Kidney (tissue), 14 donors: ENCODE data around the gene HTR2A. TPM values are rescaled to one million over a fixed set of nuclear protein-coding genes. Genes with fewer than 3 reads are reported as not detected.
A peak's percentile ranks its signal among the peaks of the same experiment; 100 is the strongest.

ENCODE experiments used
- DNase-seq, 5 donors: peaks; one replicate each; pipeline ENCODE4 v3.0.0-alpha.2; 2013 to 2020
- FAIRE-seq: peaks from 2 replicates; lab custom pipeline; 2012; peaks lifted over from hg19 to GRCh38; lab: Jason Lieb, UNC
- H3K27ac ChIP-seq, 2 donors: one replicate each; pipeline ENCODE4 v1.7.0; 2013; ENCODE audit warnings: low read depth in 2 of 2, low read length in 2 of 2, inconsistent platforms in 1 of 2
- H3K27me3 ChIP-seq: one replicate; pipeline ENCODE4 v1.7.1; 2013; ENCODE audit warnings: low read length, inconsistent platforms; ENCODE audit not compliant: control insufficient read depth, insufficient read depth
- H3K36me3 ChIP-seq, 3 donors: one replicate each; pipeline versions ENCODE4 v1.7.0 to v1.7.1; 2013; ENCODE audit warnings: low read length in 3 of 3, control low read depth in 1 of 3, inconsistent platforms in 1 of 3; ENCODE audit not compliant: insufficient read depth in 3 of 3, control insufficient read depth in 2 of 3
- H3K4me1 ChIP-seq, 3 donors: one replicate each; pipeline versions ENCODE4 v1.7.0 to v1.7.1; 2013; ENCODE audit warnings: low read length in 3 of 3, inconsistent platforms in 1 of 3, low read depth in 1 of 3; ENCODE audit not compliant: control insufficient read depth in 2 of 3, insufficient read depth in 2 of 3
- H3K4me3 ChIP-seq, 3 donors: one replicate each; pipeline versions ENCODE4 v1.7.0 to v1.8.1; 2013; ENCODE audit warnings: low read length in 3 of 3, control low read depth in 1 of 3, inconsistent platforms in 1 of 3
- H3K9ac ChIP-seq, 3 donors: one replicate each; pipeline versions ENCODE4 v1.7.0 to v1.7.1; 2013; ENCODE audit warnings: low read length in 3 of 3, control low read depth in 1 of 3, inconsistent platforms in 1 of 3
- H3K9me3 ChIP-seq, 3 donors: one replicate each; pipeline versions ENCODE4 v1.7.0 to v1.7.1; 2013; ENCODE audit warnings: low read length in 3 of 3, control low read depth in 1 of 3, inconsistent platforms in 1 of 3; ENCODE audit not compliant: control insufficient read depth in 2 of 3, insufficient read depth in 1 of 3
- intact Hi-C: fragments of 100-400 bp; cut with DNase I; formaldehyde crosslinking; loops from one replicate; pipeline ENCODE4 v1.11.1; 2022
- polyA plus RNA-seq: library from polyadenylated mRNA; stranded (reverse); fragments of 350-450 nt; fragmentation: Illumina TruSeq; extraction: RNeasy Lipid Tissue Mini Kit (QIAGEN cat#74804); gene quantifications from one replicate; pipeline ENCODE4 v1.2.3, GENCODE V29; 2014; ENCODE audit warnings: low read depth, low replicate concordance; ENCODE audit not compliant: insufficient read depth
- total RNA-seq: library from RNA; stranded (reverse); fragmentation: NEBNext Ultra II Directional; extraction: Animal tissue kit (Norgen Biotek cat#: 25700); gene quantifications from one replicate; pipeline ENCODE4 v1.2.1, GENCODE V29; 2021
- TF ChIP-seq, protein P1 (sequence below): IDR thresholded peaks from 3 replicates; pipeline ENCODE4 v1.5.1; 2012; ENCODE audit warnings: mild to moderate bottlenecking, moderate library complexity, borderline replicate concordance; ENCODE audit not compliant: insufficient read depth; ENCODE audit errors: extremely low read depth
- donor health status: control.
- donor health status: control.
- donor health status: control.
- donor health status: control.
- donor health status: control.
- donor health status: DM: yes; HTN: yes; CAD: no.
- donor health status: Normal renal cell carcinoma (clear cell type).

Gene HTR2A
- total and polyA plus RNA-seq, 2 donors from 2014 or later = 1.0 TPM; not detected in 1

- FAIRE-seq (no peak), DNase-seq (no peak)
- Histone ChIP-seq H3K9me3 (no peaks in the 10 kb centered on the region), H3K36me3 (no peaks in the 10 kb centered on the region), H3K4me3 (no peak overlapping the region), H3K27me3 (no peaks in the 10 kb centered on the region), H3K4me1 (peaks cover 0 to 4% (median 0%) of the 10 kb centered on the region in 3 donors), H3K9ac (no peak overlapping the region), H3K27ac (no peak overlapping the region)
- TF ChIP-seq, protein P1, sequence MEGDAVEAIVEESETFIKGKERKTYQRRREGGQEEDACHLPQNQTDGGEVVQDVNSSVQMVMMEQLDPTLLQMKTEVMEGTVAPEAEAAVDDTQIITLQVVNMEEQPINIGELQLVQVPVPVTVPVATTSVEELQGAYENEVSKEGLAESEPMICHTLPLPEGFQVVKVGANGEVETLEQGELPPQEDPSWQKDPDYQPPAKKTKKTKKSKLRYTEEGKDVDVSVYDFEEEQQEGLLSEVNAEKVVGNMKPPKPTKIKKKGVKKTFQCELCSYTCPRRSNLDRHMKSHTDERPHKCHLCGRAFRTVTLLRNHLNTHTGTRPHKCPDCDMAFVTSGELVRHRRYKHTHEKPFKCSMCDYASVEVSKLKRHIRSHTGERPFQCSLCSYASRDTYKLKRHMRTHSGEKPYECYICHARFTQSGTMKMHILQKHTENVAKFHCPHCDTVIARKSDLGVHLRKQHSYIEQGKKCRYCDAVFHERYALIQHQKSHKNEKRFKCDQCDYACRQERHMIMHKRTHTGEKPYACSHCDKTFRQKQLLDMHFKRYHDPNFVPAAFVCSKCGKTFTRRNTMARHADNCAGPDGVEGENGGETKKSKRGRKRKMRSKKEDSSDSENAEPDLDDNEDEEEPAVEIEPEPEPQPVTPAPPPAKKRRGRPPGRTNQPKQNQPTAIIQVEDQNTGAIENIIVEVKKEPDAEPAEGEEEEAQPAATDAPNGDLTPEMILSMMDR = no peak
- intact Hi-C loops = no loop called here
These were observed 62.2 kb downstream of the HTR2A start for GRCh38 chr13:46834657-46835056.

DNA sequence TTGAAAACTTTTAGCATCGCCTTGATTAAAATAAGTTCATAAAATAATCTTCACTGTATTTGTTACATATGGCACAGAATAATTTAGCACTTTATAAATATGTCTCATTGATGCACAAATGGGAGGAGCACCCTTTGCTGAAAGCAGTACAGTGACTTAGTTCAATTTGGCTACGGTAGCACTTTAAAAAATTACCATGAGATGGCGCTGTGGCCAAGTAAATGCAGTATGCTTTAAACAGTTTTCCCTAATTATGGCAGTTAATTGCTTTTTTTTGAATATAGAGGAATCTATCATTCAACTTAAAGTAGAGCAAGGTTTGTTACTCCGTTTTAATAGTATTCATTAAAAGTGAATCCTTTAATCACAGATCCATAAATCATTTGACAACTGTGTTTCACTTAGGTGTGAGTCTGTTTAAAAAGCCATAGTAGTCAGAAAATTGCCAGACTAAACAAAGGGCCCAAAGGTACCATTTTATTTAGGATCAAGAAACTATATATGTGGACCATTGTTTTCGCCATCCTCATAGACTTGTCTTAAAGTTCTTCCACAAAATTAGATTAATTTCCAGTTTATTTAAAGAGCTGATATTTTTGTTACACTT is 65.2 kb downstream of the HTR2A start:
- Histone ChIP-seq H3K27me3 (no peaks in the 10 kb centered on the region), H3K36me3 (no peaks in the 10 kb centered on the region), H3K9ac (no peak overlapping the region), H3K27ac (no peak overlapping the region), H3K4me1 (no peaks in the 10 kb centered on the region), H3K4me3 (no peak overlapping the region), H3K9me3 (no peaks in the 10 kb centered on the region)
- DNase-seq (peak in 3 of 5 donors; percentile 41 to 71 (median 65)), FAIRE-seq (peak; percentile 56)
- TF ChIP-seq, protein P1 = peak; percentile 63
- intact Hi-C loops = no loop called here

DNA sequence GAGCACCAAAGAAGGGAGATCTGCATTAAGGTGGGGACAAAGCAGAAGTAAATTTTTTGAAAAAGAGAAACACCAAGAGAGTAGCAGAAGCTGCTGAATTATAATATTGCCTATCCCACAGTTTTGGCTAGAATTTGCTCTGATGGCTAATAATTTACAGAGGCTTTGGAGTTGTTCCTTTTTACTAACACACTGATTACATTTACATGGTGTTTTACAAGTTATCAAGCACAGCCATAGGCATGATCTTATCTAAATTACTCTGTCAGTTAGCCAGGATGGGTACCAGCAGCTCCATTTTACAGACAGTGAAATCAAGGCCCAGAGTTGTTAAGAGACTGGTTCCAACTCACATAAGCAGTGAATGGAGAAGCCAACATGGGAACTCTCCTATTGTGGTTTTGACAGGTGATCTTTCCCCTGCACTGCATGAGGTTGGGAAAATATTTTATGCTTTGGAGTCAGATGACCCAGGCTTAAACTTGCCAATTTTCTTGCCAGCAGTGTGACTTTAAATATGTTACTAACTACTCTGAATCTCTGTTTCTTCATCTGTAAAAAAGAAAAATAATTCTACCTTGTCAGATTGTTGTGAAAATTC is 66.3 kb downstream of the HTR2A start:
- no peak for FAIRE-seq
- intact Hi-C loops = no loop called here
- no peaks in the 10 kb centered on the region for H3K27me3 ChIP-seq

More for the DNA sequence above, 66.3 kb downstream of the HTR2A start:
- no peak overlapping the region for H3K4me3 ChIP-seq
- H3K4me1 ChIP-seq = no peaks in the 10 kb centered on the region
- DNase-seq = no peak
- H3K9me3 ChIP-seq = no peaks in the 10 kb centered on the region
- no peaks in the 10 kb centered on the region for H3K36me3 ChIP-seq
- H3K27ac ChIP-seq = no peak overlapping the region
- H3K9ac ChIP-seq = no peak overlapping the region
- TF ChIP-seq, protein P1 = no peak
